ENCODE results near the gene NLGN4Y. TPM values are rescaled to one million over a fixed set of nuclear protein-coding genes. Genes with fewer than 3 reads are reported as not detected.

The NLGN4Y gene
- total and polyA plus RNA-seq, 2 of the 13 experiments (the other 11 are each of a cell fraction or from before 2014, with no cell fraction given) = 6.0 to 16.5 TPM

DNA sequence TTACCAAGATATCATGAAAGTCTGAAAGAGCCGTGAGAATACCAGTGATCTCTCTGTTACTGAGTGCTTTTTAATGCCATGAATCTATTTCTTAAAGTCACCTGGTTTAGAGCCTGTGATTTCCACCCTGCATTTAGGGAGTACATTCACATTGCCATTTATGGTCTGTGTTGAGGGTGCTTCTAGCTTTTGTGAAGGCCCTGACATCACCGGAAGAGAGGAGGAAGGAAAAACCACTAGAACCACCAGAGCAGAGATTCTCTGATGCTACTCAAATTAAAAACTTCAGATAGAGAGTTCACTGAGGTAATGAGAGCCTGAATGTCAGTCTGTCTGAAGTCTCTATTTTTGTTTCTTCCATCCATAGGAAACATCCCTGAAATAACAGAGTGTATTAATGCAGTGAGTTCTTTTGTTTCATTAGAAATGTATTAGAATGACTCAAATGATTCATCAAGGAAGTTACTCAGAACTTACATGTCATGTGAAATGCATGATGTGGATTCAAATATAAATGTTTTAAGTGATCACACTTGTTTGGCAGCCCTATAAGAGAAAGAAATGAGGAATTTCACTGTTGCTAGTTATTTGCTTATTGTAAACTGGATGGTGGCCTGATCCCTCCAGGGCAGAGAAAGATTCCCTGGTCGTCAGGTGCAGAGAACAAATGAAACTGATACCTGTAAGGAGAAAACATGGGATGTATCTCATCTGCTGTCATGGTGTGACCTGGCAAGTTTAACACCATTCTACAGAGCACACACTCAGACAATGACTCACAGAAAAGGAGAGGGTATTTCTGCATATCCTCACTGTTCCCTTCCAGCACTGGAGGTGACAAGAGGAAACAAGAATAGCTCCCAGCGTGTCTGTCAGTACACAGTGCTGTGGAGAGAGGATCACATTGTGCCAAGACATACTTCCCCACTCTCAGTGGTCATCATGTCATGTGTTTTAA is 310.1 kb downstream of the NLGN4Y start:
- no peaks in the 10 kb centered on the region for H3K27me3 ChIP-seq (ENCODE audit: control insufficient read depth in 1 of 2, insufficient read depth in 2 of 2, low read length in 2 of 2)
- no peak overlapping the region for H3K27ac ChIP-seq (ENCODE audit: extremely low read length, insufficient read depth, low read length)
- WGBS (ENCODE audit: low lambda C conversion rate) = 87% methylated on average over 3 of the region's 4 CpGs
- no peak for TF ChIP-seq ZNF513 (CRISPR knock-in tag; conservative IDR thresholded peaks at IDR 0.05)
- TF ChIP-seq ZNF441 (CRISPR knock-in tag; IDR thresholded peaks at IDR 0.05; ENCODE audit: borderline replicate concordance) = no peak
- TF ChIP-seq RAD51 (IDR thresholded peaks at IDR 0.05; ENCODE audit: borderline replicate concordance) = no peak
- no peak for TF ChIP-seq ZNF484 (CRISPR knock-in tag; IDR thresholded peaks at IDR 0.05; ENCODE audit: borderline replicate concordance, low read depth)
- TF ChIP-seq ZNF136 (CRISPR knock-in tag; IDR thresholded peaks at IDR 0.05; ENCODE audit: low read depth) = no peak
- TF ChIP-seq HOXA7 (CRISPR knock-in tag; IDR thresholded peaks at IDR 0.05) = no peak
- TF ChIP-seq GATAD2A (CRISPR knock-in tag; IDR thresholded peaks at IDR 0.05) = no peak
- TF ChIP-seq ZNF12 (CRISPR knock-in tag; IDR thresholded peaks at IDR 0.05) = no peak
- no peak for TF ChIP-seq ZNF451 (CRISPR knock-in tag; IDR thresholded peaks at IDR 0.05)
- no peak for TF ChIP-seq CCAR2 (optimal IDR thresholded peaks at IDR 0.05; ENCODE audit: low read depth, low read length)
- no peak for TF ChIP-seq ZNF672 (CRISPR knock-in tag; IDR thresholded peaks at IDR 0.05)
- no peak for TF ChIP-seq HDAC6 (IDR thresholded peaks at IDR 0.05; ENCODE audit: low read depth, low read length)
- TF ChIP-seq NR2C2 (CRISPR knock-in tag; IDR thresholded peaks at IDR 0.05; ENCODE audit: borderline replicate concordance) = no peak
- no peak for TF ChIP-seq ZNF275 (CRISPR knock-in tag; IDR thresholded peaks at IDR 0.05; ENCODE audit: borderline replicate concordance)
- TF ChIP-seq RBAK (CRISPR knock-in tag; IDR thresholded peaks at IDR 0.05) = no peak
- no peak for TF ChIP-seq TCF7L2 (IDR thresholded peaks at IDR 0.05; ENCODE audit: low read depth, low read length)
- H2AFZ ChIP-seq (ENCODE audit: low read length) = no peak overlapping the region
- no TSS peak for BruUV-seq (replicated peaks)
- in situ Hi-C loops (cut with HindIII; ENCODE audit: extremely low pct_ligation_motif_present, low pct_unique_long_range_greater_than_20kb) = no loop called here
- no peaks in the 10 kb centered on the region for H4K20me1 ChIP-seq (ENCODE audit: insufficient read depth, low read length)
- no peaks in the 10 kb centered on the region for H3K79me2 ChIP-seq (ENCODE audit: insufficient read depth, low read length)
- H3K4me2 ChIP-seq (ENCODE audit: low read depth, low read length) = no peak overlapping the region
- FAIRE-seq (no peak), ATAC-seq (no peak), DNase-seq (ENCODE audit: low spot score) (no peak)
- no peaks in the 10 kb centered on the region; a peak in 1 of 5 replicates for H3K36me3 ChIP-seq (replicated peaks in 1 of 2; ENCODE audit: control insufficient read depth in 1 of 2, insufficient read depth in 2 of 2, low read length in 2 of 2)
- no peak overlapping the region for H3K9ac ChIP-seq (ENCODE audit: insufficient read depth, low read depth, low read length)
- ChIA-PET POLR2A (no interaction called here), CTCF (ENCODE audit: low intra/inter-chr PET ratio, low total read pairs) (no interaction called here)
- no peak overlapping the region for H3K4me3 ChIP-seq (replicated peaks in 1 of 3; ENCODE audit: insufficient read depth in 1 of 3, low read depth in 2 of 3, low read length in 3 of 3)
- H3K4me1 ChIP-seq (ENCODE audit: insufficient read depth, low read length) = no peaks in the 10 kb centered on the region
- intact Hi-C loops (cut with micrococcal nuclease; ENCODE audit: unreplicated experiment) = no loop called here
- H3K9me3 ChIP-seq (ENCODE audit: low read length) = no peaks in the 10 kb centered on the region

Measured in HepG2 (cell line).